WERI-Rb-1 (cell line): Measurements from ENCODE around the gene MYCBPAP.

Source experiments
- DNase-seq: peaks from one replicate; pipeline ENCODE4 v3.0.0-alpha.2; 2020
- H3K27ac ChIP-seq: fragments of 250-450 bp; sonication (Bioruptor Pico); 2 replicates; pipeline ENCODE4 v1.5.1; 2020; ENCODE audit warnings: mild to moderate bottlenecking, moderate library complexity
- H3K27me3 ChIP-seq: fragments of 250-450 bp; sonication (Bioruptor Pico); 2 replicates; pipeline ENCODE4 v1.5.1; 2021; ENCODE audit warnings: mild to moderate bottlenecking, low read depth, moderate library complexity; ENCODE audit not compliant: insufficient read depth, severe bottlenecking
- H3K36me3 ChIP-seq: fragments of 250-450 bp; sonication (Bioruptor Pico); 2 replicates; pipeline ENCODE4 v1.5.1; 2020; ENCODE audit warnings: mild to moderate bottlenecking, moderate library complexity
- H3K4me3 ChIP-seq: 2 replicates; pipeline ENCODE4 v1.5.1; 2011; ENCODE audit warnings: low read depth, mild to moderate bottlenecking, control low read depth, low read length
- H3K9me3 ChIP-seq: fragments of 250-450 bp; sonication (Bioruptor Pico); 2 replicates; pipeline ENCODE4 v1.5.1; 2021; ENCODE audit warnings: mild to moderate bottlenecking, moderate library complexity; ENCODE audit not compliant: severe bottlenecking
- CTCF ChIP-seq: IDR thresholded peaks from 2 replicates; pipeline ENCODE4 v1.5.1; 2011; ENCODE audit warnings: low read depth, mild to moderate bottlenecking, control low read depth, inconsistent platforms, low read length

The MYCBPAP gene

GRCh38 chr17:50507871-50508572 is at the start of gene MYCBPAP:
Gene MYCBPAP, plus strand, starts transcription at chr17:50508439. Its CDS starts 236 bp downstream, at chr17:50508675.
- Histone ChIP-seq H3K36me3 (no peaks in the 10 kb centered on the region), H3K9me3 (no peaks in the 10 kb centered on the region), H3K4me3 (no peak within 1 kb of the TSS), H3K27ac (no peak within 1 kb of the TSS), H3K27me3 (no peaks in the 10 kb centered on the region)
- no peak for DNase-seq
- no peak for TF ChIP-seq CTCF

- Histone ChIP-seq H3K36me3 (no peaks in the 10 kb centered on the region), H3K4me3 (no peak overlapping the region), H3K27ac (peak overlapping the region; percentile 42), H3K27me3 (no peaks in the 10 kb centered on the region), H3K9me3 (no peaks in the 10 kb centered on the region)
- no peak for TF ChIP-seq CTCF
- DNase-seq = no peak
Observed at GRCh38 chr17:50458701-50459676, 49.2 kb upstream of the MYCBPAP start.

GRCh38 chr17:50459756-50460155 is 48.5 kb upstream of the MYCBPAP start:
- no peaks in the 10 kb centered on the region for H3K27me3 ChIP-seq
- peak; percentile 71 for DNase-seq
- no peaks in the 10 kb centered on the region for H3K9me3 ChIP-seq
- TF ChIP-seq CTCF = no peak
- H3K36me3 ChIP-seq = no peaks in the 10 kb centered on the region
- peak overlapping the region; percentile 42 for H3K27ac ChIP-seq
- H3K4me3 ChIP-seq = no peak overlapping the region

GRCh38 chr17:50460831-50461526 is 47.3 kb upstream of the MYCBPAP start:
- no peak for DNase-seq
- TF ChIP-seq CTCF = no peak

GRCh38 chr17:50461550-50462132 is 46.6 kb upstream of the MYCBPAP start:
- no peak for TF ChIP-seq CTCF

More at GRCh38 chr17:50460831-50461526, 47.3 kb upstream of the MYCBPAP start:
- H3K27ac ChIP-seq = no peak overlapping the region
- no peaks in the 10 kb centered on the region for H3K27me3 ChIP-seq
- no peaks in the 10 kb centered on the region for H3K36me3 ChIP-seq
- H3K4me3 ChIP-seq = no peak overlapping the region
- H3K9me3 ChIP-seq = no peaks in the 10 kb centered on the region

More at GRCh38 chr17:50461550-50462132, 46.6 kb upstream of the MYCBPAP start:
- DNase-seq = no peak
- Histone ChIP-seq H3K4me3 (no peak overlapping the region), H3K27ac (no peak overlapping the region), H3K36me3 (no peaks in the 10 kb centered on the region), H3K27me3 (no peaks in the 10 kb centered on the region), H3K9me3 (no peaks in the 10 kb centered on the region)
